HG03354 (cell line): ENCODE results near the gene ARHGAP15.

ENCODE experiments used
- ATAC-seq: cut with Tn5 transposase; IDR thresholded peaks from one replicate; pipeline ENCODE4 v1.9.1; 2021; ENCODE audit warnings: mild to moderate bottlenecking; ENCODE audit not compliant: unreplicated experiment, poor library complexity, severe bottlenecking

Gene ARHGAP15

DNA sequence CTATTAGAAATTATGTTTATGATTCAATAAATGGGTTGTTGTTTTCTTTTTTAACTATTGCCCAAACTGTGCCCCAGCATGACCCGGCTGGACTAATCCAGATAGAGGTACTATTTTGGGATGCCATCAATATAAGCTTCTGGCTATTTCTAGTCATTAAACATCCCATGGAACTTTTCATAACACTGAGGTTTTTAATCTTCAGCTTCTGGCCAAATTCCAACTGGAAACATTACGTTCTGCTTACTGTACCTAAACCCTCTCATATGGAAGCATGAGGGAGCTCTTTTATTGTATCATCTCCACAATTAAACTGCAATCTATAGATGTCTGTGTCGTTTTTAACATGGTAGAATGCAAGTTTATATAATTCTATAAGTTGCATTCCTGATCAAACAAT is 674.7 kb downstream of the ARHGAP15 start:
- no peak for ATAC-seq

DNA sequence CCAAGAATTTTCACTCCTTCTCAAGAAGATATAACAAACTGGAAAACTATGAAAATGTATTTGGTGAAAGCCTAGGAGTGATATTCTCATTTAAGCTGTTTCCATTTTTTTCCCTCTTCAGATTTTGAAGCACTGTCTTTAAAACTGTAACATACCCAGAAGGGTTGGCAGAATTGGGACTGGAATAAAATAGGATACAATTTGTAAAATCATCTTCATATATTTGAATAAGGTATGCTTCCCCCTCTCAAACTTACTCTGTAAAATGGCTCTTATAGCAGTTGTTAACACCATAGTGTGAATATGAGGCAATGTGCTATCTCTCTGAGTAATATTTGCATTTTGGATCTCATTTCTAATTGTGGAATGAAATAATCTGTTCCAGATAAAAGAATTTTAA is 676.4 kb downstream of the ARHGAP15 start:
- no peak for ATAC-seq

DNA sequence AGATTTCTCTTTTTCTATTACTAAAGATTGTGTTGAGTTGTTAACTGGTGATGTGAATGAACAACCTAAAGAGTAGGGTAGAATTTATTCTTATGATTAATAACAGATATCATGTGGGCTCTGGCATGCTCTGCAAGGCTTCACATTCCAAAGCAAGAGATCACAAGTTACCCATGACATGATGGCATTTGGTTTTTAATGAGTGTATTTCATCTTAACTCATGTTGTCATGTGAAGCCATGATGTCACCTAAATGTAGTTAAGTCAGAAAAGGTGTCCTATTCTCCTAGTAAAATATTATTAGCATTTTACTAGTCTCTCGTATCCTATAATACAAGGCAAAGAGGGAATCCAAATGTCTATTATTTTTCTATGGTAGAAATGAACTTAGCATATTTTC is 678.0 kb downstream of the ARHGAP15 start:
- no peak for ATAC-seq

DNA sequence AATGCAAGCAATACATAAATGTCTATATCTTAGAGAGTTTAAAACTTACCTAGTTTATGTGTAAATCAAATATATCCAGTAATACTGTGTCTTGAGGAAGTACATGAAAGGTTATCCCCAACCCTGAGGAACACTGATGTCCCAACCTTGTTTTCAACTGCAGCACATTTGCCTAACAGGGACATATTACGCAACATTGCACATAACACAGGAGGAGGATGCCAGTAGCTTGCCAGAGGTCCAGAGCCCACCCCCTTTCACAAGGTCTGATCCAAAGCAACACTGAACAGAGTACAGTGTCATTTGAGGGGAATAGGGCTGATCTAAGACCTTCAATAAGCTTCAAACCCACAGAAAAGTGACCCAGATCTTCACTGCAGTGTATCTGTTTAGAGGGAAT is 678.5 kb downstream of the ARHGAP15 start:
- no peak for ATAC-seq

DNA sequence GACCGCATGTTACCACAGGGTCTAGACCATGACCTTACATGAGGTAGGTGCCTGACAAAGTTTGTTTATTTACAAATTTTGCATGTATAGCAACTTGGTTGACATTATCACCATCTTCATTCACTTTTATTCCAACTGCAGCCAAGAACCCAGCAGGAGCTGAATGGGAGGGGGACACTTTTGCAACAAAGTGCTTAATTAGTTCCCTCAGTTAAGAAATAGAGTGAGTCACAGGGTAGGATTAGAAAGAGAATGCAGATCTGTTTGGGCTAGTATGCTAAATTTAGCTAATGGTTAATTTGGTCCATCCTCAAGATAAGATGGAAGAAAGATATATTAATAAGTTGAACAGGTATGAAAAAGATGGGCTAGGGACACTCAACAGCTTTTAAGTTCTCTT is 678.9 kb downstream of the ARHGAP15 start:
- no peak for ATAC-seq

DNA sequence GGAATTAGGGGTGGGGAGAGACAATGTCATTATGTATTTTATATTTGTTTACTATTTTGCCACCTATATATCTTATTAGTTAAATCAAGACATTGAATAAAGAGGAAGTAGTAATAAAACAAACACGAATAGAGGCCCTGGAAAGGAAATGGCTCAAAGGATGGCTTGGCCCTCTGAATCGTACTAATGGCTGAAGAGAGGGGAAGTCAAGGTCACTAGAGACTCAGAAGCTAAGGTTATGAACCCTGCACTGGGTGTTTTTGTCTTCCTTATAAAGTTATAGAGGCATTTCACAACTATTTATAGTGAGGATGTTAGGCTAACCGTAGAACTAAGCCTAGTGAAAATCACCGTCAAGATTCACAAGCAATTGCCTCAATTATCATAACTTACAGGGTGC is 685.9 kb downstream of the ARHGAP15 start:
- ATAC-seq = no peak

DNA sequence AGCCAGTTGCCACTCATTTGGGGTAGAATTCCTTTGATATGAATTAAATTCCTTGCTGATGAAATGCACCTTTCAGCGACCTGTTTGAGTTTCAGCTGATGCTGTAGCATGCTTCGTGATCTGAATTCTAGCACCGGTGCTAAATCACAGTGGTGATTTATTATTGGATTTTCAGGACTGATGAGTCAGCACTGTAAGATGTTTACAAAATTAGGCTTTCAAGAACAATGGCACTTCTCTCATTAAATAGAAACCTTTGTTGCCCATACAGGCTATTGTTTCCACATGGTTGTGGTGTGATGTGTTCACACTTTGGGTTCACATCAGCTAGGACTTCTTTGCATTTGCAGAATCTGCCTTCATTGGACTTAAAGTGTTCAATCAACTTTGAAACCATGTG is 687.7 kb downstream of the ARHGAP15 start:
- ATAC-seq = no peak
